Fibroblast of gingiva (primary cell): ENCODE measurements around the gene GSG1L.

Experiments used
- DNase-seq: peaks from one replicate; pipeline ENCODE4 v3.0.0-alpha.2; 2011; ENCODE audit warnings: low read depth

Gene GSG1L

GRCh38 chr16:27847030-27847550 lies 216.4 kb downstream of the GSG1L start:
- DNase-seq, result no peak

GRCh38 chr16:27844826-27845225 lies 218.7 kb downstream of the GSG1L start:
- DNase-seq, result no peak

GRCh38 chr16:27843800-27844199 lies 219.7 kb downstream of the GSG1L start:
- no peak for DNase-seq

DNA sequence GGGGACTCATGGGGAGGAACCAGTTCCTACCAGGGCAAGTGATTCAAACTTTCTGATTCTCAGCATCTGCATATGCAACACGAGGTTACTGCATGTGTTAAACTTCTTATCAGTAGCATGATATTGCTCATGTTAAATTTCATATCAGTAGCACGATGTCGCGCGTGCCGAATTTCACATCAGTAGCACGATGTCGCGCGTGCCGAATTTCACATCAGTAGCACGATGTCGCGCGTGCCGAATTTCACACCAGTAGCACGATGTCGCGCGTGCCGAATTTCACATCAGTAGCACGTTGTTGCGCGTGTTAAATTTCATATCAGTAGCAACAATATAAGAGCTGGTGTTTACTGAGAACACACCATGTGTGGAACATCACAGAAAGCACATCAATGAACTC lies 221.6 kb downstream of the GSG1L start:
- DNase-seq, result no peak

DNA sequence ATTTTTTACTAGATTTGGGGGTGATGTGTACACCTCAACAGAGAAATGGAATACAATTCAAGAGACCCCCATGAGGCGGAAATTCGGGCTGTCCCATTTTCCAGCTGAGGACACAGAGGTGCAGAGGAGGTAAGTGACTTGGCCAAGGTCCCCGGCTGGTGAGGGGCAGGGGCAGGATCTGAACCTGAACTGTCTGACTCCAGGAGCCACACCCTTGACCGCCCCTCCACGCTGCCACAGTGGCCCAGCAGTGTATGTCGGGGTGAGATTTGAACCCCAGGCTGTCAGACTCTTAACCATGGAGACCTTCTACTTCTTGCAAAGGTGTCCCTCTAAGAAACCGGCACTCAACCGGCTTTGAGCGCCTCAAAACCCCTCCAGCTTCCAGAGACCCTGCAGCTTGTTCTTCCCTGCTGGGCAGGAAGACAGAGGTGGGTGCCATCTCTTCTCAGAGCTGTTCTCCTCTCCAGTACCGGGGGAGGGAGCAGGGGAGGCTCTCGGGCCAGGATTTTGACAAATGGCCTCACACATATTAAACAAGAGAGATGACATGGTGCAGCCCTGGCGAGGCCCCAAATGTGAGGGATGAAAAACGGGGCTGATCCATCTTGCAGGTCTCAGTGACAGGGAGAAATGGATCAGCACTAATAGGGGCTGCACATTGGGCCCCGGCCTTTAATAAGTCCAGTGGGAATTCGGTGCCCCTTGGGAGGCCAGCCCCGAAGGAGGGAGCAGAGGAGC lies 222.3 kb downstream of the GSG1L start:
- no peak for DNase-seq

- DNase-seq, result no peak
Measured at GRCh38 chr16:27840311-27841060, 223.0 kb downstream of the GSG1L start.

- no peak for DNase-seq
Measured at GRCh38 chr16:27839419-27839818, 224.1 kb downstream of the GSG1L start.

GRCh38 chr16:27838536-27839175 lies 224.9 kb downstream of the GSG1L start:
- DNase-seq, result no peak

GRCh38 chr16:27829975-27830374 lies 233.5 kb downstream of the GSG1L start:
- DNase-seq, result no peak

GRCh38 chr16:27828671-27829070 lies 234.8 kb downstream of the GSG1L start:
- no peak for DNase-seq

DNA sequence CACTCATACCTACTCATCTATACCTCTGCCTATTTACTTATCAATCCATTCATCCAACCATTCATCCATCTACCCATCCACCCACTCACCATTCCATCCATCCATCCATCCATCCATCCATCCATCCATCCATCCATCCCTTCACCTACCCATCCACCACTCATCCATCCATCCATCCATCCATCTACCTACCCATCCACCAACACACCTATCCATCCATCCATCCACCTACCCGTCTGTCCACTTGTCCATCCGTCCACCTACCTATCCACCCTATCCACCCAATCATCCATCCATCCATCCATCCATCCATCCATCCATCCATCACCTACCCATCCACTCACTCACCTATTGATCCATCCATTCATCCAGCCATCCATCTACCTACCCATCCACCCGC lies 235.7 kb downstream of the GSG1L start:
- DNase-seq, result no peak

GRCh38 chr16:27826893-27827289 lies 236.6 kb downstream of the GSG1L start:
- DNase-seq, result no peak

DNA sequence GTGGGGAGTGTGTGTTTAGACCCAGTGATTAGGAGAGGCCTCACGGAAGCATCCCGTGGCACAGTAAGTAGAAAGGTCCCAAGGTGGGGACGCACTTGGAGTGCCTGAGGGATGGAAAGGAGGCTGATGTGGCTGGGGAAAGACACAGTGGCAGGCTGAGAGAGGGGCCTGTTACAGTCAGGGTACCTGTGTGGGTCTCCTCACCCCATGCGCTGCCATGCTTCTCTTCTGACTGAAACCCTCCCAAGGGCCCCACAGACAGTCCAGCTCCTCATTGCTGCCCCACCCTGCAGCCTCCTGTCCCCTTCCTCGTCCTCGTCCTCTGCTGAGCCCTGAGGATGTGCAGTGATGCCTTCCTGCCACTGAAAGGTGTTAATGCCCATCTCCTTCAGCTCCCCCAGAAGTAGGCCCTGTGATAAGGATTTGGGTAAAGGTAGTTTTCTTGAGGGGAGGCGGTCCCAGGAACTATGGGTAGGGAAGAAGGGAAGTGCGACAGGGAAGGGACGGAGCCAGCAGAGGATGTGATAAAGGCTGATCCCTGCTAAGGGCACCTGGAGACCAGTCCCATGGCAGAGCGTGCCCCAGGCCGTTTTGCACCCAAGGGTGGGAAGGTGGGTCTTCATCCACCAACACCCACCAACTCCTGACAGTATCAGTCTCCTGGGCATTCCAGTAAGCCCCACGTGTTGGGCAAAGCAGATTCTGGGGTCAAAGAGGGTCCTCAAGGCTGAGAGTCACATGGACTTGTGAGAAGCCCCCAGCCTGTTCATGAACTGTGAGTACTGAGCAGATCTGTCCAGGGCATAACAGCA lies 237.2 kb downstream of the GSG1L start:
- DNase-seq, result no peak

DNA sequence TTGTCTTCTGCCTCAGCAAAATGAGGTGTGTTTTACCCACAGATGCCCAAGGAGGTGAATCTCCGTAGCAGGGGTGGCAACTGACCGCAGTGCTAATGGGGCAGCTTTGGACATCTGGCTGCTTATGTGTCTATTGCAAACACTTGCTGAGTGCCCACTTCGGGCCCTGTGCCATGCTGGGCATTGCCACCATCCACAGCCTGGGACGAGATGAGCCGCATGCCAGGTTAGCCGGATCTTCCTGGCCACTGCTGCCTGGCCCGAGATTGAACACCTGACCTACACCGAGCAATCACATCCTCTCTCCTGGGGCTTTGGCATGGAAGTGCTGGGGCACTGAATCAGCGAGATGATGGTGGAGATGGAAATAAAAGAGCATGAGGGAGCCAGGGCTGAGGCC lies 238.7 kb downstream of the GSG1L start:
- DNase-seq, result no peak

GRCh38 chr16:27824006-27824405 lies 239.5 kb downstream of the GSG1L start:
- DNase-seq, result no peak

- DNase-seq, result no peak
Measured at GRCh38 chr16:27823421-27823820, 240.1 kb downstream of the GSG1L start.

GRCh38 chr16:27822996-27823395 lies 240.5 kb downstream of the GSG1L start:
- DNase-seq, result no peak

- no peak for DNase-seq
Measured at GRCh38 chr16:27822529-27822928, 241.0 kb downstream of the GSG1L start.

GRCh38 chr16:27820646-27821345 lies 242.7 kb downstream of the GSG1L start:
- DNase-seq, result no peak

DNA sequence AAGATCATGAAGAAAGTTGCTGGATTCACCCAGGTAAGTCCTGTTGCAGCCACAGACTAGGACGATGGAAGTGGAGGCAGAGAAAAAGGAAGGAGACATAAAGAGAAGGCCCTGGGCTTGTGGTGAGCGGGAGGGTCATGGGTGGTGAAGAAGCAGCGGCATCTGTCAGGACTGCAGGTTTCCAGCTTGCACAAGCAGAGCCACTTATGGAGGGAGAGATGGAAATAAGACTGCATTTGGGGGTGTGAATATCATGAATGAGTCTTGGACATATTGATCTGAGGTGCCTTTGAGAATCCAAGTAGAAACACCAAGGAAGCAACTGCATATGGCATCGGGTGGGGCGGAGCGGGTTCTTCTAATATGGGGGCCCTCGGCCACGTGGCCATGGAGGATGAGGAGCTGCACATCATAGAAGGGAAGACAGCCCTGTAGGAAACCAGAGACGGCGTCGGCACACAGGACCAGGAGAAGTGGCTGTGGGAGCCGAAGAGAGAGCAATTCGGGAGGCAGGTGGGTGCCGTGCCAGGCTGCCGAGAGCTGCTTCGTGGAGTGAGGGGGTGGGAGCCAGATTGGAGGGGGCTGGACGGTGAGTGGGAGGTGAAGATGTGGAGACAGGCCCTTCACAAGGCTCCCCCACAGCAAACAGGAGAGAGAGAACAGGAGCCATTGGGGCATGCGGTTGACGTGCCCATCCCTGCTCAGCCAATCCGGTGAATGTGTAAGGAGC lies 243.5 kb downstream of the GSG1L start:
- no peak for DNase-seq

GRCh38 chr16:27819356-27819755 lies 244.2 kb downstream of the GSG1L start:
- DNase-seq, result no peak
